ENCODE data around the gene ITGB6.

ITGB6 gene, protein sequence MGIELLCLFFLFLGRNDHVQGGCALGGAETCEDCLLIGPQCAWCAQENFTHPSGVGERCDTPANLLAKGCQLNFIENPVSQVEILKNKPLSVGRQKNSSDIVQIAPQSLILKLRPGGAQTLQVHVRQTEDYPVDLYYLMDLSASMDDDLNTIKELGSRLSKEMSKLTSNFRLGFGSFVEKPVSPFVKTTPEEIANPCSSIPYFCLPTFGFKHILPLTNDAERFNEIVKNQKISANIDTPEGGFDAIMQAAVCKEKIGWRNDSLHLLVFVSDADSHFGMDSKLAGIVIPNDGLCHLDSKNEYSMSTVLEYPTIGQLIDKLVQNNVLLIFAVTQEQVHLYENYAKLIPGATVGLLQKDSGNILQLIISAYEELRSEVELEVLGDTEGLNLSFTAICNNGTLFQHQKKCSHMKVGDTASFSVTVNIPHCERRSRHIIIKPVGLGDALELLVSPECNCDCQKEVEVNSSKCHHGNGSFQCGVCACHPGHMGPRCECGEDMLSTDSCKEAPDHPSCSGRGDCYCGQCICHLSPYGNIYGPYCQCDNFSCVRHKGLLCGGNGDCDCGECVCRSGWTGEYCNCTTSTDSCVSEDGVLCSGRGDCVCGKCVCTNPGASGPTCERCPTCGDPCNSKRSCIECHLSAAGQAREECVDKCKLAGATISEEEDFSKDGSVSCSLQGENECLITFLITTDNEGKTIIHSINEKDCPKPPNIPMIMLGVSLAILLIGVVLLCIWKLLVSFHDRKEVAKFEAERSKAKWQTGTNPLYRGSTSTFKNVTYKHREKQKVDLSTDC

DNA sequence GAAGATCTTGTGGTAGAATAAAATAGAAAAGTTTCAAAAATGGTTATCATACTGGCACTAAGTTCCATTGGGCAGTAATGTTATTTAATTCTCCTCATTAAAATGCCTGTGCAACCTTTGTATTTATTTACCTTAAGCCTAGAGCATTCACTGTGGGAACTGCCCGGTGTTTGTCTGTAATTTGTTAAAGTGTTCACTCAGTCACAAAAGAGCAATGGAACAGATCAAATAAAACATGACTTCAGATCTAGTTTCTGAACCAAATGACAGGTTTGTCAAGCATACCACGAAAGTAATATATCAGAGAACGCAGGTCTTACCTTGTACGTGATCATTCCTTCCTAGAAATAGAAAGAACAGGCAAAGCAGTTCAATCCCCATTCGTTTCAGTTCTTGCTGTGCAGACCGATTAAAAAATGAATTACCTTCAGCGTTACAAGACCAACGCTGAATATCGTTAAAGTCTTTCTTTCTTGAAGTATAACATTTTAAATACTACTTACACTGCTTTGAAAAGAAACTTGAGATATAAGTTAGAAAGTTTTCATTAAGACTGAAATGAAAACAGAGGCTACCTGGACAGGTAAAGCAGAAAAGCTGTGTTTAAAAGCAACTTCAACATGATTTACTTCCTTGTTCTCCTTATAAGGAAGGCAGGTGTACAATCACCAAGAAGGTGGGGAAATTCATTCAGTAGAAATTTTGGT, at the start of gene ITGB6:
Gene ITGB6, minus strand, starts transcription at position 590 of the 707 bp plus-strand sequence. Its CDS starts 209 bp downstream, at position 381.
- no peak for DNase-seq

DNA sequence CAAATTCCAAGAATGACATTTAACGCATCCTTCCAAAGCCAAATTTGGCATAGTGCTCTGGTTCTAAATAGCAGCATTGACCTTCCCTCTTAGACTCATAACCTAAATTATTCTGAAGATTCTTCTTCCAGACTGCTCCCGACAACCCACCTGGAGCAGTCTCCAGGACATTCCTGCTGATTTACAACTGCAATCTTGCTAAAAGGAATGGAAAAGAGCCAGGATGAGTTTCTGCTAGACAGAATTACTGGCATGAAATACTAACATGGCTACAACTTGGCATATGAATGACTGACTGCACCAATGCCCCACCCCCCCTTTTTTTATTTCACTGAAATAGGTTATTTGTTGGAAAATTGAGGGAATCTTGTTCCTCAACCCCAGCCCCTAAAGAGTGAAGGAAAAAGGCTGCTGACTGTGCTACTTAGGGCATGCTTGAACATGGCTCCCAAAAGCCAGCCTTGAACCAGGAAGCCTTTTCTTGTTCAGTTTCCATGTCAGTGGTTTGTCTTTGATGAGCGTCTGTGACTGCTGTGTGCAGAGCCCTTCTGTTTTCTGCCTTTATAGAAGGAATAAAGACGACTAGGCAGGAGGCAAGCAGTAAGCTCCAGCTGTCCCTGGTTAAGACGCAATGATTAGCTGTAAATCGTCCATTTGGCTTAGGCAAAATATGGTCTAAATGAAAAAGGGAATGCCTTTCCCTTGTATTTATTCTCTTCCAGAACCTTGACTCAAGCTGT, 47.4 kb upstream of the ITGB6 start:
- no peak for DNase-seq

GRCh38 chr2:160246356-160246755, 46.3 kb upstream of the ITGB6 start:
- DNase-seq, result no peak

DNA sequence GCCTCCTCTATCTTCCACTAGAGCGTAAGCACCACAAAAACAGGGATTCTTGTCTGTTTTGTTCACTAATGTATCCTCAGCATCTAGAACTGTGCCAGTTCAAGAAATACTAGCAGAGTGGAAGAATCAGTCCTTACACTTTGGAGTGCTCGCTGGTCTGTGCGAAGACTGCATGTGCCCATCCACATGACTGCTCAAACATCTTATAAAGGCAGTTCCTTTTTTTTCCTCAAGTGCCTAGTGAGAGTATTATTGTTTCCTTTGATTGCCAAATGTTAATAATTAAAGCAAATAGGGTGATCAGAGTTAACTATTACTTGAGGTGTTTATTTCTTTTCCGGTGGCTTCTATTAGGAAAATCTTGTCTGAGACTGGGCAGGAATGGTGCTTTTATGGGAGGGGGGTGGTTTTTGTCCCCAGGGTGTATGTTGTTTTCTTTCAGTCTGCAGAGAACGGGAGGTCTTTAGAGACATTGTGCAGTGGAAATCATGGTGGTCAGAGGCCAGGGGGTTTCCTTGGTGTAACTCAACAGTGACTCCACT, 45.6 kb upstream of the ITGB6 start:
- DNase-seq, result no peak

GRCh38 chr2:160242893-160243564, 43.0 kb upstream of the ITGB6 start:
- DNase-seq, result no peak

- no peak for DNase-seq
Observed at GRCh38 chr2:160241251-160242137, 41.4 kb upstream of the ITGB6 start.

DNA sequence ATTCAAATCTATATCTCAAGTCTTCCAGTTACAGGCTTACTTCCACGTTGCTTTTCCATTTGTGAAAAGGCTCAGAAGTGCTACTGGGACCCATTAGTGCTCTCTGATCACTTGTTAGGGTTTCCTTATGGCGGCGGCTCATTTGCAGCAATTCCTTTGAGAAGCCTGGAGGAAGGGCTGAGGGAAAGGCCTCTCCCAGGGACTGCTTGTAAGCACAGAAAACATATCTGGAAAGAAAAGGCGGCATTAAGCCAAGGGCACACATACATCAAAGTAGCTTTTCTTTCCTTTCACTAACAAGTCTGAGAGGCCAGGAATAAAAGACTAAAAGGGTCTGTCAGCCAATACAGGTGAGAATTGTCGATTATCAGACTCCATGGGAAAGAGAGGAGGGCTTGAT, 39.4 kb upstream of the ITGB6 start:
- no peak for DNase-seq

DNA sequence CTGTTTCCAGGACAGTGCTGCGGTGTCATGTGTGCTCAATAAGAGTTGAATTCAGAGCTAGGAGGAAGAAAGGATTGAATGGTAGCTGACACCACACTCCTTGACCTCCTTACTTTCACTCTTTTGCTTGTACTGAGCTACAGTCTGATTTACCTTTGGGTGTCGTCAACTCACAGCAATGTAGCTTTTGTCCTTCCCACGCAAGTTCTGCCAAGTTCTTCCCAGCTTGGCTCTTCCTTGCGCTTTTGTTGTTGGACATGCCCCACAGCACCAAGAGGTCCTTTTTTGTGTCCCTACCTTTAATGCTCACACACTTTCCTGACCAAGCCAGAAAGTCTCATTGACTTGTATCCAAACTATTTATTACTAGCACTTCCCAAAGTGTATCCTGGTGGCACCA, 38.3 kb upstream of the ITGB6 start:
- no peak for DNase-seq

- no peak for DNase-seq
Observed at GRCh38 chr2:160232905-160233475, 32.9 kb upstream of the ITGB6 start.

DNA sequence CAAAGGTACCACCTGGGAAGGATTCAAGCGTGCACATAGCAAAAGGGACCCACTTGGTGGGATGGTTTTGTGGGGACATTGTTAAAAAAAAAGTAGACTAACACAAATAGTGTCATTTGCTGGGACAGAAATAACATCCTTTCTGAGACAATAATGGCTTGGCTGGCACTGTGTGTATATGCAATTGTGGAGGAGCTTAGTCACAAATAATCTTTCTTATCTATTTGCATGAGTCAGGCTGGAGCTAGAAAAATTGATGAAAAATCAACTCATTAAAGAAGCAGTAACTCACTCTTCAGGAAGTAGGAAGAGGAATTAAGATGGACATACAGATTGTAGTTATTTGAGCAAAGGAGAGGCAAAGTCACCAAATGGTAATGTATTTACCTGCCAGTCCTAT, 29.5 kb upstream of the ITGB6 start:
- DNase-seq, result no peak

DNA sequence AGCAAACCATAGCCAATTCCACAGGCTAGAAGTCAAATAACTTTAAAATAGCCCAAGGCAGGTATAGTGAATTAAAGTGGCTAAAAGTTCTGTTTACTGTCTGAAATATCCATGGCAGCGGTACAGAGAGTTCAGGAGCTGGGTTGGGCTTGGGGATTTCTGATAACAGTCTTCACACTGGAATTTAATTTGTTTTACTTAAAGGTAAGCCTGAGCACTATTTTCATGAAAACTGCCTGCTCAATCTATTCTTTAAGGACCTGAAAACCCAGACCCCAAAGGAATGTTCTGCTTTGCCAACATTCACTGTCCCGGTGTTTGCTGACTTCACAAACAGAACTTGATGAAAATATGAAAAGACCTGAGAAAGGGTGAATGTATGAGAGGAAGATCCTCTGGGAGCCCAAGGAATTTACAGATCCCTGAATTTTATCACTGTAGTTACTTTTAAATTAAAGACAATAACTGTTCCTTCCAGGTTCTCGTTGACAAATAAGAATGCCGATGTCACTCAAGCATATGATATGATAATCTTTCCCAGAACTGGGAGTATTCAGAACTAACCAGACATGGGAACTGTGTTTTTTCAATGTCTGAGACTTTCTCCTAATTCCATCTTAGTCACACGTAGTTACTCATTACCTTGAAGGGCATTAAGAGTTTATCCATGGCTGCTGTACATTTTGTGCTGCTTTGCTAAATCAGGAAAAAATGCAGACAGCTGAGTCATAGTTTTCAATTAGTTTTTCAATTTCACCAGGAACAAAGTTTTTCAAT, 28.3 kb upstream of the ITGB6 start:
- no peak for DNase-seq

- DNase-seq, result no peak
Observed at GRCh38 chr2:160227293-160227915, 27.3 kb upstream of the ITGB6 start.

DNA sequence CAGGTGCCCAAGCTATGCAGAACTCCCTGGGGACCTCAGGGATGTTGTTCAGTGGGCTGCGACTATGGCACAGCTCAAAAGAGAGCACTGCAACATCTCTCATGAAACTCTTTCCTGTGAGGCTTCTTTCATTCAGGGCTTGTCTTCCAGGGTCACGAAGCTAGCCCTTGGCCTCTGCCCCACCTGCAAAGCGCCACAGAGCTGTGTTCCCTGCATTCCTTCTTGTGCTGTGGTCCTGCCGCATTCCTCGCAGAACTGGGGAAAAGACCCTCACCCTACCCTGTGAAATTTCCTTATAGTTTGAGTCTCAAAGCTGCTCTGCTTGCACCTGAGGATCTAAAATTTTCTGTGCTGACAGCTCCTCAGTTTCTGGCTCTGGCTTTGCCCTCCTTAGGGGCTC, 26.3 kb upstream of the ITGB6 start:
- DNase-seq, result no peak

GRCh38 chr2:160225722-160226121, 25.6 kb upstream of the ITGB6 start:
- no peak for DNase-seq

- DNase-seq, result no peak
Observed at GRCh38 chr2:160224507-160224906, 24.4 kb upstream of the ITGB6 start.

DNA sequence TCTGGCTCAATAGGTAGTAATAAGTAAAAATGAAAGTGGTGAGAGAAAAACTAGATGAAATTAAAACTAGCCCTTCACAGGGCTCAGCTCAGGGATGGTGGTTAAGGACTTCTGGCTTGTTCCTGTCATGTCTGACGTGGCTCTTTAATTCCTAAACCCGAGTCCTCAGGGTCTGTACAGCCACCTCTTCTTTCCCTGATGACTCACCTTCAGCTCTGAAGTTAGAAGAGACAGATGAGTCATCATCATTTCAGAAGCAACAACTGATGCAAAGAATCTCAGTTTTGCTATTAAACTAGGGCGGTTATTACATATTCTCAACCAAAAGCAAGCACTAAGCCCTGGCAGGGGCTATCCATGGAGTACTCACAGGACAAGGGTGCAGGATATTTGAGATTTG, 24.0 kb upstream of the ITGB6 start:
- DNase-seq, result peak; percentile 41

DNA sequence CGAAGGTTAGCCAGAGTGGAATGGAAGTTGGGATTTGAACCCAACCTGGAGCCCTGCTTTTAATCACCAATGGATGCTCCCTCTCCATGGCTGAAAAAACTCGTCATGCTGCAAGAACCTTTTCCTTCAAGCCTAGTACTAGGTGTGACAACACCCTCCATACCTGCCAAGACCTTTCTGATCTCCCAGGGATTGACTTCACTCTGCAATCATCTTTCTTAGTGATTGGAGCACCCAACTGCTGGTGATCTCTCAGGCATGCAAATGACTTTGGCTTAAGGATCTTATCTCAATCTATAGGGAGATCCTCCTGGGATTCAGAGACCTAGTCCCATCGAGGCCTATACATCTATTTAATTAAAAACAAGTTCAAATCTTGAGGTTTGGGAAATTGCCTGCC, 23.5 kb upstream of the ITGB6 start:
- DNase-seq, result no peak

GRCh38 chr2:160222546-160223283, 22.6 kb upstream of the ITGB6 start:
- DNase-seq, result no peak

Data from 8988T (cell line).